MCF 10A (cell line): ENCODE results near the gene GLRX5. TPM values are rescaled to one million over a fixed set of nuclear protein-coding genes. Genes with fewer than 3 reads are reported as not detected.

Source experiments
- BruUV-seq: library from RNA; stranded (reverse); fragments of 400-500 nt; replicated peaks from 2 replicates; lab custom pipeline; 2021; lab: Mats Ljungman, UMichigan
- CTCF ChIA-PET: fragments of 300-600 bp; sonication (Branson Sonifier 250); formaldehyde crosslinking; extraction: SDS; loops from one replicate; lab custom pipeline; 2021; ENCODE audit warnings: antibody characterized with exemption, inconsistent platforms; lab: Yijun Ruan, JAX
- POLR2A ChIA-PET: fragments of 300-600, 350-650 bp; sonication (Branson Sonifier 250); formaldehyde crosslinking; extraction: SDS; loops from one replicate; lab custom pipeline; 2020; ENCODE audit warnings: antibody characterized with exemption, inconsistent platforms; lab: Yijun Ruan, JAX
- DNase-seq: peaks from one replicate; pipeline ENCODE4 v3.0.0-alpha.2; 2018; ENCODE audit not compliant: unreplicated experiment
- H3K27ac Mint-ChIP-seq: one replicate; pipeline ENCODE4 v1.8.0; 2022; ENCODE audit warnings: mild to moderate bottlenecking, low read depth, mixed read lengths; ENCODE audit not compliant: unreplicated experiment
- H3K27me3 Mint-ChIP-seq: one replicate; pipeline ENCODE4 v1.8.0; 2022; ENCODE audit warnings: mixed read lengths; ENCODE audit not compliant: insufficient read depth, unreplicated experiment
- H3K36me3 Mint-ChIP-seq: one replicate; pipeline ENCODE4 v1.8.0; 2022; ENCODE audit warnings: mild to moderate bottlenecking, moderate library complexity, mixed read lengths; ENCODE audit not compliant: insufficient read depth, unreplicated experiment
- H3K4me1 Mint-ChIP-seq: one replicate; pipeline ENCODE4 v1.8.0; 2022; ENCODE audit warnings: mixed read lengths; ENCODE audit not compliant: insufficient read depth, unreplicated experiment
- H3K4me3 Mint-ChIP-seq: one replicate; pipeline ENCODE4 v1.8.0; 2022; ENCODE audit warnings: mild to moderate bottlenecking, moderate library complexity, mixed read lengths; ENCODE audit not compliant: unreplicated experiment
- H3K9me3 Mint-ChIP-seq: one replicate; pipeline ENCODE4 v1.8.0; 2022; ENCODE audit warnings: mixed read lengths; ENCODE audit not compliant: unreplicated experiment
- CTCF ChIP-seq: fragments of 200-600 bp; IDR thresholded peaks from one replicate; pipeline ENCODE4 v1.8.0; 2022; ENCODE audit warnings: antibody characterized with exemption, mild to moderate bottlenecking; ENCODE audit not compliant: unreplicated experiment
- intact Hi-C: fragments of 100-400 bp; cut with micrococcal nuclease; formaldehyde crosslinking; loops from 2 replicates; pipeline ENCODE4 v1.14.1; 2022
- total RNA-seq: library from RNA; stranded (reverse); gene quantifications from 2 replicates; pipeline ENCODE4 v1.2.3, GENCODE V29; 2022

GLRX5 gene
- total RNA-seq, 1 experiment from 2014 or later: 32.2 TPM

GRCh38 chr14:95490138-95490509 is 44.7 kb upstream of the GLRX5 start:
- H3K4me1 Mint-ChIP-seq: peaks cover 20% of the 10 kb centered on the region

DNA sequence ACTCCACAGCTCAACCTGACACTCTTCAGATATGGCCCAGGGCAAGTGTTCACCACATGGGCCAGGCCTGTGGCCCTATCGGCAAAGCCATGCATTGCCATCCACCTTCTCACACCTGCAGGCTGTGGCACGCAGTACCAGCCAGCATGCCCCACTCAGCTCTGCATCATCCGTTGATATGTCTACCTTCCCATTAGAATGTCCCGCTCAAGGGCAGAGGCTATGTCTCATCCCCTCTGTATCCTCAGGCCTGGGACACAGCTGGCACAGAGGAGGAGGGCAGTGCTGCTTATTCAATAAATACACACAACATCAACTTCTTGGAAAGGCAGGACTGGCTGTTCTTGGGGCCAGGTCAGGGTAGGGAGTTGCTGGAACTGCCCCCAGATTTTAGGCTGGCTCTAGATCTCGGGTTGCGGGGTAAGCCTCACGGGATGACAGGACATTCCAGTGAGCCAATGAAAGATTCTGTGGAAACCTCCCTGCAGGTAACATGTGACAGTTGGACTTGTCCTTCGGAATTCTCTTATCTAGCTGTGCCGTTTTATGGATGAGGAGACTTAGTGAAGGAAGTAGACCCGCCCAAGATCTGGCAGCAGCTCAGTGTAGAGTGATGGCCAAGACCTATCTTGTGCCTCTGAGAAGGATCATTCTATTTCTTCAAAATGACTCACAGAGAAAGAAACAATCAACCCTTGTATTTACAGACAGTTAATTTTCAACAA is 44.0 kb upstream of the GLRX5 start:
- no peaks in the 10 kb centered on the region for H3K36me3 Mint-ChIP-seq
- intact Hi-C loops: no loop called here
- no peak overlapping the region for H3K27ac Mint-ChIP-seq
- ChIA-PET POLR2A (interaction anchor here (1.1 to 1.9 kb wide), 2 partner anchors 44 kb away, joined by 4 to 7 read pairs; partner anchors contain the start of gene GLRX5), CTCF (interaction anchor here (0.7 to 3.0 kb wide), 3 partner anchors 10 to 426 kb away, joined by 3 to 9 read pairs (median 4); no protein-coding TSS in a partner anchor)
- no peaks in the 10 kb centered on the region for H3K27me3 Mint-ChIP-seq
- no peak for DNase-seq
- no peak for TF ChIP-seq CTCF
- H3K4me1 Mint-ChIP-seq: peaks cover 20% of the 10 kb centered on the region
- no TSS peak for BruUV-seq
- no peak overlapping the region for H3K4me3 Mint-ChIP-seq
- no peaks in the 10 kb centered on the region for H3K9me3 Mint-ChIP-seq

More at GRCh38 chr14:95490138-95490509, 44.7 kb upstream of the GLRX5 start:
- Mint-ChIP-seq H3K9me3 (no peaks in the 10 kb centered on the region), H3K4me3 (no peak overlapping the region), H3K27ac (no peak overlapping the region), H3K36me3 (no peaks in the 10 kb centered on the region), H3K27me3 (no peaks in the 10 kb centered on the region)
- no TSS peak for BruUV-seq
- no peak for TF ChIP-seq CTCF
- intact Hi-C loops: no loop called here
- ChIA-PET CTCF (interaction anchor here (1.0 to 3.0 kb wide), 2 partner anchors 37 to 48 kb away, joined by 3 to 9 read pairs; no protein-coding TSS in a partner anchor), POLR2A (interaction anchor here (1.9 kb wide), 1 partner anchor 45 kb away, joined by 7 read pairs; the partner anchor contains the start of gene GLRX5)
- no peak for DNase-seq

GRCh38 chr14:95491936-95492608 is 42.8 kb upstream of the GLRX5 start:
- intact Hi-C loops: no loop called here
- no TSS peak for BruUV-seq
- POLR2A ChIA-PET: interaction anchor here (1.1 kb wide), 1 partner anchor 42 kb away, joined by 4 read pairs; no protein-coding TSS in a partner anchor

More at GRCh38 chr14:95491936-95492608, 42.8 kb upstream of the GLRX5 start:
- Mint-ChIP-seq H3K27ac (no peak overlapping the region), H3K27me3 (no peaks in the 10 kb centered on the region), H3K9me3 (no peaks in the 10 kb centered on the region), H3K36me3 (no peaks in the 10 kb centered on the region), H3K4me1 (peaks cover 20% of the 10 kb centered on the region), H3K4me3 (no peak overlapping the region)
- CTCF ChIA-PET: interaction anchor here (0.6 to 3.0 kb wide), 4 partner anchors 9 to 38 kb away, joined by 3 to 9 read pairs (median 4); no protein-coding TSS in a partner anchor
- no peak for TF ChIP-seq CTCF
- no peak for DNase-seq
